HepG2 (cell line): ENCODE measurements around the gene CNEP1R1. TPM values are rescaled to one million over a fixed set of nuclear protein-coding genes. Genes with fewer than 3 reads are reported as not detected.

Source experiments
- GRHL1 ChIP-seq: sonication (generic); formaldehyde crosslinking; conservative IDR thresholded peaks from 2 replicates; pipeline ENCODE4 v1.8.0; 2022; ENCODE audit warnings: missing genetic modification reagents
- GZF1 ChIP-seq: sonication (generic); formaldehyde crosslinking; IDR thresholded peaks from 2 replicates; pipeline ENCODE4 v1.5.1; 2020; ENCODE audit warnings: mild to moderate bottlenecking, missing genetic modification reagents
- XBP1 ChIP-seq: sonication (generic); formaldehyde crosslinking; IDR thresholded peaks from 2 replicates; pipeline ENCODE4 v1.5.0; 2020; ENCODE audit warnings: missing genetic modification reagents
- ZBTB33 ChIP-seq: sonication (generic); formaldehyde crosslinking; IDR thresholded peaks from 2 replicates; pipeline ENCODE4 v1.4.0; 2020; ENCODE audit warnings: missing genetic modification reagents
- ZFP91 ChIP-seq: sonication (generic); formaldehyde crosslinking; IDR thresholded peaks from 2 replicates; pipeline ENCODE4 v1.9.0; 2022; ENCODE audit warnings: missing genetic modification reagents, mild to moderate bottlenecking, borderline replicate concordance
- ZKSCAN1 ChIP-seq: fragments of 150-350 bp; IDR thresholded peaks from 2 replicates; pipeline ENCODE4 v1.6.1; 2014; ENCODE audit warnings: low read length
- ZNF225 ChIP-seq: sonication (generic); formaldehyde crosslinking; IDR thresholded peaks from 2 replicates; pipeline ENCODE4 v1.4.0; 2020; ENCODE audit warnings: mild to moderate bottlenecking, missing genetic modification reagents
- ZNF275 ChIP-seq: sonication (generic); formaldehyde crosslinking; IDR thresholded peaks from 2 replicates; pipeline ENCODE4 v1.8.0; 2022; ENCODE audit warnings: missing genetic modification reagents, mild to moderate bottlenecking, inconsistent platforms, borderline replicate concordance
- ZNF337 ChIP-seq: sonication (generic); formaldehyde crosslinking; IDR thresholded peaks from 2 replicates; pipeline ENCODE4 v1.5.1; 2020; ENCODE audit warnings: missing genetic modification reagents, low read depth, mild to moderate bottlenecking, borderline replicate concordance
- ZNF367 ChIP-seq: sonication (generic); formaldehyde crosslinking; IDR thresholded peaks from 2 replicates; pipeline ENCODE4 v1.4.0; 2020; ENCODE audit warnings: missing genetic modification reagents, borderline replicate concordance
- ZSCAN9 ChIP-seq: IDR thresholded peaks from 2 replicates; pipeline ENCODE4 v1.6.1; 2016; ENCODE audit warnings: borderline replicate concordance
- polyA plus RNA-seq, 8 experiments: library from polyadenylated mRNA; depleted of rRNA in 3 of 8; stranded (reverse) in 7 of 8; unstranded in 1 of 8; fragments of >200 nt; fragmentation: Illumina TruSeq in 4 of 8; extraction: Trizol in 4 of 8; gene quantifications; 2 replicates each; pipeline versions ENCODE4 v1.2.1 to v1.2.3, GENCODE V29; 2011 to 2016; ENCODE audit warnings: low read depth in 4 of 8, missing spikeins in 1 of 8, mixed read lengths in 1 of 8; ENCODE audit not compliant: insufficient read depth in 1 of 8
- total RNA-seq, 5 experiments: library from RNA; depleted of rRNA; stranded (reverse); fragments of >200 nt; fragmentation: Illumina TruSeq; extraction: Trizol; gene quantifications; 2 replicates each; pipeline ENCODE4 v1.2.3, GENCODE V29; 2016; ENCODE audit warnings: low read depth in 1 of 5
- TF ChIP-seq, protein P1 (sequence below): sonication (generic); formaldehyde crosslinking; IDR thresholded peaks from 2 replicates; pipeline ENCODE4 v1.4.0; 2020; ENCODE audit warnings: missing genetic modification reagents

Gene CNEP1R1
- total and polyA plus RNA-seq, 2 of the 13 experiments (the other 11 are each of a cell fraction or from before 2014, with no cell fraction given) = 23.6 to 26.8 TPM

- TF ChIP-seq ZBTB33 (CRISPR knock-in tag) (no peak; the same call in 1 of the 2 replicates), ZNF275 (CRISPR knock-in tag) (no peak), ZFP91 (CRISPR knock-in tag) (peak; percentile 85), ZNF337 (CRISPR knock-in tag) (0 out of 2 replicates have a peak, but pooled peaks have one; percentile 15), ZSCAN9 (CRISPR knock-in tag) (peak; percentile 35; the same call in 1 of the 2 replicates), ZNF225 (CRISPR knock-in tag) (peak; percentile 81; the same call in 1 of the 2 replicates), GZF1 (CRISPR knock-in tag) (peak; percentile 26; the same call in 1 of the 2 replicates), GRHL1 (CRISPR knock-in tag) (no peak), XBP1 (0 out of 2 replicates have a peak, but pooled peaks have one; percentile 69), ZNF367 (CRISPR knock-in tag) (no peak), ZKSCAN1 (no peak)
- TF ChIP-seq, protein P1, sequence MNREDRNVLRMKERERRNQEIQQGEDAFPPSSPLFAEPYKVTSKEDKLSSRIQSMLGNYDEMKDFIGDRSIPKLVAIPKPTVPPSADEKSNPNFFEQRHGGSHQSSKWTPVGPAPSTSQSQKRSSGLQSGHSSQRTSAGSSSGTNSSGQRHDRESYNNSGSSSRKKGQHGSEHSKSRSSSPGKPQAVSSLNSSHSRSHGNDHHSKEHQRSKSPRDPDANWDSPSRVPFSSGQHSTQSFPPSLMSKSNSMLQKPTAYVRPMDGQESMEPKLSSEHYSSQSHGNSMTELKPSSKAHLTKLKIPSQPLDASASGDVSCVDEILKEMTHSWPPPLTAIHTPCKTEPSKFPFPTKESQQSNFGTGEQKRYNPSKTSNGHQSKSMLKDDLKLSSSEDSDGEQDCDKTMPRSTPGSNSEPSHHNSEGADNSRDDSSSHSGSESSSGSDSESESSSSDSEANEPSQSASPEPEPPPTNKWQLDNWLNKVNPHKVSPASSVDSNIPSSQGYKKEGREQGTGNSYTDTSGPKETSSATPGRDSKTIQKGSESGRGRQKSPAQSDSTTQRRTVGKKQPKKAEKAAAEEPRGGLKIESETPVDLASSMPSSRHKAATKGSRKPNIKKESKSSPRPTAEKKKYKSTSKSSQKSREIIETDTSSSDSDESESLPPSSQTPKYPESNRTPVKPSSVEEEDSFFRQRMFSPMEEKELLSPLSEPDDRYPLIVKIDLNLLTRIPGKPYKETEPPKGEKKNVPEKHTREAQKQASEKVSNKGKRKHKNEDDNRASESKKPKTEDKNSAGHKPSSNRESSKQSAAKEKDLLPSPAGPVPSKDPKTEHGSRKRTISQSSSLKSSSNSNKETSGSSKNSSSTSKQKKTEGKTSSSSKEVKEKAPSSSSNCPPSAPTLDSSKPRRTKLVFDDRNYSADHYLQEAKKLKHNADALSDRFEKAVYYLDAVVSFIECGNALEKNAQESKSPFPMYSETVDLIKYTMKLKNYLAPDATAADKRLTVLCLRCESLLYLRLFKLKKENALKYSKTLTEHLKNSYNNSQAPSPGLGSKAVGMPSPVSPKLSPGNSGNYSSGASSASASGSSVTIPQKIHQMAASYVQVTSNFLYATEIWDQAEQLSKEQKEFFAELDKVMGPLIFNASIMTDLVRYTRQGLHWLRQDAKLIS = no peak
These were observed 40.8 kb downstream of the CNEP1R1 start, which contains the start of gene HEATR3 (continued) for GRCh38 chr16:50065624-50066481.
